Endothelial cell of umbilical vein (primary cell): ENCODE measurements around the gene ENDOD1.

Experiments used
- EZH2 ChIP-seq: IDR thresholded peaks from 2 replicates; pipeline ENCODE4 v1.6.1; 2012; ENCODE audit warnings: borderline replicate concordance, low read depth, mild to moderate bottlenecking, moderate library complexity, low read length, inconsistent platforms; ENCODE audit not compliant: severe bottlenecking
- GATA2 ChIP-seq: IDR thresholded peaks from 2 replicates; pipeline ENCODE4 v1.7.0; 2011; ENCODE audit warnings: low read depth, mild to moderate bottlenecking, moderate library complexity, mixed read lengths, low read length; ENCODE audit not compliant: insufficient read length, insufficient read depth
- MYC ChIP-seq: IDR thresholded peaks from one replicate; pipeline ENCODE4 v1.6.1; 2011; ENCODE audit warnings: mild to moderate bottlenecking, low read depth, low read length
- POLR2A ChIP-seq: IDR thresholded peaks from 2 replicates; pipeline ENCODE4 v1.6.1; 2012; ENCODE audit warnings: low read depth, mild to moderate bottlenecking, control low read depth, low read length
- POLR2AphosphoS5 ChIP-seq: IDR thresholded peaks from 2 replicates; pipeline ENCODE4 v1.6.1; 2012; ENCODE audit warnings: low read depth, mild to moderate bottlenecking, control low read depth, low read length, moderate library complexity; ENCODE audit not compliant: insufficient read depth
- TF ChIP-seq, protein P1 (sequence below), 2 donors: IDR thresholded peaks; 1 replicate in 1 of 2; 2 replicates in 1 of 2; pipeline ENCODE4 v1.5.1; 2011; ENCODE audit warnings: low read length in 2 of 2, mild to moderate bottlenecking in 2 of 2, moderate library complexity in 2 of 2, control low read depth in 1 of 2, inconsistent platforms in 1 of 2, low read depth in 1 of 2; ENCODE audit not compliant: insufficient read depth in 1 of 2; ENCODE audit errors: extremely low read depth in 1 of 2

DNA sequence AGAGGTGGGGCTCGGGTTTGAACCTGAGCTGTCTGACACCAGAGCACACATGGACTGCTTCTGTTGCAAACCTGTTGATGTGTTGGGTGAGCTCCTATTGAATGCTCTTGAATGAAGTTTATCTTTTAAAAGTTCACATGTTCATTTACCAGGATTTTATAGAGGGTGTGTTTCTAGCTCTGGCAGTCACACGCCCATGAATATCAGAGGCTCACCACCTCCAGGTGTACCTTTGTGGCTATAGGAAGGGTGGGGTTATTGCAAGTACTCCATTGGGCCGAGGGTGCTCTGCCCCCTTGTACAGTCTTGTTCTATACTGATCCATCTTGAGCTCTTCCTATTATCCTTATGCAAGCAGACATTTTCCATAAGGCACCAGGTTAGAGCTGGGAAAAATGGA is 9.2 kb downstream of the ENDOD1 start:
- TF ChIP-seq, protein P1, sequence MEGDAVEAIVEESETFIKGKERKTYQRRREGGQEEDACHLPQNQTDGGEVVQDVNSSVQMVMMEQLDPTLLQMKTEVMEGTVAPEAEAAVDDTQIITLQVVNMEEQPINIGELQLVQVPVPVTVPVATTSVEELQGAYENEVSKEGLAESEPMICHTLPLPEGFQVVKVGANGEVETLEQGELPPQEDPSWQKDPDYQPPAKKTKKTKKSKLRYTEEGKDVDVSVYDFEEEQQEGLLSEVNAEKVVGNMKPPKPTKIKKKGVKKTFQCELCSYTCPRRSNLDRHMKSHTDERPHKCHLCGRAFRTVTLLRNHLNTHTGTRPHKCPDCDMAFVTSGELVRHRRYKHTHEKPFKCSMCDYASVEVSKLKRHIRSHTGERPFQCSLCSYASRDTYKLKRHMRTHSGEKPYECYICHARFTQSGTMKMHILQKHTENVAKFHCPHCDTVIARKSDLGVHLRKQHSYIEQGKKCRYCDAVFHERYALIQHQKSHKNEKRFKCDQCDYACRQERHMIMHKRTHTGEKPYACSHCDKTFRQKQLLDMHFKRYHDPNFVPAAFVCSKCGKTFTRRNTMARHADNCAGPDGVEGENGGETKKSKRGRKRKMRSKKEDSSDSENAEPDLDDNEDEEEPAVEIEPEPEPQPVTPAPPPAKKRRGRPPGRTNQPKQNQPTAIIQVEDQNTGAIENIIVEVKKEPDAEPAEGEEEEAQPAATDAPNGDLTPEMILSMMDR (IDR thresholded peaks at IDR 0.05; ENCODE audit: extremely low read depth in 1 of 2, insufficient read depth in 1 of 2, low read depth in 1 of 2, low read length in 2 of 2) = no peak
- TF ChIP-seq EZH2 = no peak
- no peak for TF ChIP-seq POLR2AphosphoS5
- TF ChIP-seq POLR2A = no peak
- TF ChIP-seq GATA2 = no peak
- TF ChIP-seq MYC = no peak
